Brain microvascular endothelial cell (primary cell): Measurements from ENCODE around the gene ACKR2.

Experiments
- DNase-seq: peaks from one replicate; pipeline ENCODE4 v3.0.0-alpha.2; 2020
- H3K27ac ChIP-seq: fragments of 250-450 bp; sonication (Bioruptor Pico); 2 replicates; pipeline ENCODE4 v1.5.1; 2020; ENCODE audit warnings: mild to moderate bottlenecking, moderate library complexity
- H3K27me3 ChIP-seq: fragments of 250-450 bp; sonication (Bioruptor Pico); replicated peaks from 2 replicates; pipeline ENCODE4 v1.5.1; 2020; ENCODE audit warnings: mild to moderate bottlenecking
- H3K36me3 ChIP-seq: fragments of 250-450 bp; sonication (Bioruptor Pico); replicated peaks from 2 replicates; pipeline ENCODE4 v1.5.1; 2020; ENCODE audit warnings: mild to moderate bottlenecking
- H3K4me3 ChIP-seq: 2 replicates; pipeline ENCODE4 v1.5.1; 2011; ENCODE audit warnings: low read depth, mild to moderate bottlenecking, control low read depth, low read length, moderate library complexity
- in situ Hi-C: cut with HindIII; loops from 2 replicates; pipeline ENCODE4 v1.10.0; 2017; ENCODE audit warnings: low sequenced_read_pairs, low pct_ligation_motif_present
- TF ChIP-seq, protein P1 (sequence below): IDR thresholded peaks from 2 replicates; pipeline ENCODE4 v1.5.1; 2011; ENCODE audit warnings: low read depth, mild to moderate bottlenecking, moderate library complexity, low read length, control low read depth, inconsistent platforms; ENCODE audit errors: missing control alignments

ACKR2 gene

DNA sequence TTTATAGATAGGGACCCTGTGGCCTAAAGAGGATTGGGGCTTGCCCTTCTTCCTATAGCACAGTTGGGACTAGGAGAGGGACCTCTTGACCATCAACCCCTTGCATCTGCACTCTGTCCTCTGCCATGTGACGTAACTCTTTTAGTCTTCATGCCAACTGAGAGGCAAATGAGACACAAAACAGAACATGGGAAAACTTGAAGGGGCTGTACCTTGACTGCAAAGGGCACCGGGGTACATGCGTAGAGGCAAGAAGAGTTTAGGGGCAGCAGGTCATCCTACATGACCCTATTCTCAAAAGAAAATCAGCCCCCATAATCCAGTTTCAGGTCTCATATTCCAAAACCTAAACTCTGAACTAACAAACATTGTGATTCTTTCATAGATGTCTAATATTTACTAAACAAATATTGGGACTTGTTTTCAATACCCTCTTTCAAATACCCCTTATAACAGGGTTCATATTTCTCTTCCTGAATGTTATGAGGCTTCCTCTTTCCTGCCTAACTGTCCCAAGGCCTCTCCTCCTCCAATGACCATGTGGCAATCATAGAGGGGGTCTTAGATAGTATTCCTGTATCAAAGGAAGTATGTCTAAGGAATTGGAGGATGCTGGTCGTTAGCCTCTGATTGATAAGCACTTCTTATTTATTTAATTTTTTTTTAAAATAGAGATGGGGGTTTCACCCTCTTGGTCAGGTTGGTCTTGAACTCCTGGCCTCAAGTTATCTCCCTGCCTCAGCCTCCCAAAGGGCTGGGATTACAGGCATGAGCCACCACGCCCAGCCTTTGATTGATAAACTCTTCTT lies 20.6 kb downstream of the ACKR2 start:
- Histone ChIP-seq H3K4me3 (no peak overlapping the region), H3K36me3 (no peaks in the 10 kb centered on the region), H3K27ac (no peak overlapping the region), H3K27me3 (peaks cover 5% of the 10 kb centered on the region)
- no peak for DNase-seq
- TF ChIP-seq, protein P1, sequence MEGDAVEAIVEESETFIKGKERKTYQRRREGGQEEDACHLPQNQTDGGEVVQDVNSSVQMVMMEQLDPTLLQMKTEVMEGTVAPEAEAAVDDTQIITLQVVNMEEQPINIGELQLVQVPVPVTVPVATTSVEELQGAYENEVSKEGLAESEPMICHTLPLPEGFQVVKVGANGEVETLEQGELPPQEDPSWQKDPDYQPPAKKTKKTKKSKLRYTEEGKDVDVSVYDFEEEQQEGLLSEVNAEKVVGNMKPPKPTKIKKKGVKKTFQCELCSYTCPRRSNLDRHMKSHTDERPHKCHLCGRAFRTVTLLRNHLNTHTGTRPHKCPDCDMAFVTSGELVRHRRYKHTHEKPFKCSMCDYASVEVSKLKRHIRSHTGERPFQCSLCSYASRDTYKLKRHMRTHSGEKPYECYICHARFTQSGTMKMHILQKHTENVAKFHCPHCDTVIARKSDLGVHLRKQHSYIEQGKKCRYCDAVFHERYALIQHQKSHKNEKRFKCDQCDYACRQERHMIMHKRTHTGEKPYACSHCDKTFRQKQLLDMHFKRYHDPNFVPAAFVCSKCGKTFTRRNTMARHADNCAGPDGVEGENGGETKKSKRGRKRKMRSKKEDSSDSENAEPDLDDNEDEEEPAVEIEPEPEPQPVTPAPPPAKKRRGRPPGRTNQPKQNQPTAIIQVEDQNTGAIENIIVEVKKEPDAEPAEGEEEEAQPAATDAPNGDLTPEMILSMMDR: no peak
- in situ Hi-C loops: no loop called here

DNA sequence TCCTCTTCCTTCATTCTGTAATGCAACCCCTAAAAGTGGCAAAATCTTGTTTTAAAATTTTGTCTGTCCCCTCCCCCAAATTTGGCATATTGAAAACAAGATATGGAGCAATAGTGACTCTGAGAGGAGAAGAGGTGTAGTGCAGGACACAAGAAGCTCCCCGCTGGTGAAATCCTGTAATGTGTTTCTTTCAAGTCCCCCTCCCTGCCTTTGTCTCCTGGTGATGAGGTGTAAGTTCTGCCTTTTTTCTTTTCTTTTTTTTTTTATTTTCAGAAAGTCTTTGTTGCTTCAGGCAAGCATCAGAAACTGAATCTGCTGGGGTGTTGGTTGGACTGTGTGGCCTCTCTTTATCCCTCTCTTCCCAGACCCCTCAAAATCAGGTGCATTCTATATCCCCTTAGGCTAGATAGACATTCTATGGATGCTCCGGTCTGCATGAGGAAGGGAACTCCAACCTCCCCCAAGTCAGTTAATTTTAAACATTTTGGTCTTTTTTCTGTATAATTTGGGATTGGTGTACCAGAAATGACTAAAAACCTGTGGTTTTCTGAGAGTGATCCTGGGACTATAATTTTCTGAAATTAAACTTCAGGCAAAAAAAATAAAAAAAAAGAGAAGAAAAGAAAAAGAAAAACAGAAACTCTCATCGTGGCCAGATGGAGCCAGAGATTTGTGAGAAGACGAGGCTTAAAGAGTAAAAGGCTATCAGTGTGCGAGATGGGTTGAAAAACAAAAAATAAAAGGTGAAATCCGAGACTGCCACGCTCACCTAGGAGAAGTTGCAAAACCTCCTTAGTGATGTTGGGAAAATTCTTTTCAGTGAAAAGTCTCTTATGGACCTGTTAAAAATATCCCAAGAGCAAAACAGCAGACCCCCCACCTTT lies 21.4 kb downstream of the ACKR2 start:
- no peak for DNase-seq
- in situ Hi-C loops: no loop called here
- H3K27ac ChIP-seq: no peak overlapping the region
- no peaks in the 10 kb centered on the region for H3K36me3 ChIP-seq
- peaks cover 5% of the 10 kb centered on the region for H3K27me3 ChIP-seq
- no peak overlapping the region for H3K4me3 ChIP-seq
- TF ChIP-seq, protein P1: peak; percentile 32

DNA sequence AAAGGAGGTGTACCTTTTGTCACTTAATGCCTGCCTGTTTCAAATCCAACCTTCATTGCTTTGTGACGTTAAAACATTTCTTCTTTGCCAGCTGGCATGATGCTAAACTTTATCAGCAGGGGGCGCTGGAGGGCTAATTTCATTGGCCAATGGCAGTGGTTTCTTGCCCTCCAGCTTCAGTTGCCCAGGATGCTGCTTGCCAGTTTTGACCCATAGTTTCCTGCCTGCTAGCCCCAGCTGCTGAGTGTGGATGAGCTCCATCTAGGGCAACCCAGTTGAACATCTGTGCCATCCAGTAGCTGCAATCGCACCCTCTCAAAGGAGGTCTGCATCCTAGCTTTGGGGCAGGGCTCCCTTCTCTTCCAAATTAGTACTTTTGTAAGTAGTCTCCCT lies 22.1 kb downstream of the ACKR2 start:
- Histone ChIP-seq H3K27ac (no peak overlapping the region), H3K4me3 (no peak overlapping the region), H3K36me3 (no peaks in the 10 kb centered on the region), H3K27me3 (peaks cover 5% of the 10 kb centered on the region)
- in situ Hi-C loops: no loop called here
- TF ChIP-seq, protein P1: peak; percentile 83
- peak; percentile 52 for DNase-seq

DNA sequence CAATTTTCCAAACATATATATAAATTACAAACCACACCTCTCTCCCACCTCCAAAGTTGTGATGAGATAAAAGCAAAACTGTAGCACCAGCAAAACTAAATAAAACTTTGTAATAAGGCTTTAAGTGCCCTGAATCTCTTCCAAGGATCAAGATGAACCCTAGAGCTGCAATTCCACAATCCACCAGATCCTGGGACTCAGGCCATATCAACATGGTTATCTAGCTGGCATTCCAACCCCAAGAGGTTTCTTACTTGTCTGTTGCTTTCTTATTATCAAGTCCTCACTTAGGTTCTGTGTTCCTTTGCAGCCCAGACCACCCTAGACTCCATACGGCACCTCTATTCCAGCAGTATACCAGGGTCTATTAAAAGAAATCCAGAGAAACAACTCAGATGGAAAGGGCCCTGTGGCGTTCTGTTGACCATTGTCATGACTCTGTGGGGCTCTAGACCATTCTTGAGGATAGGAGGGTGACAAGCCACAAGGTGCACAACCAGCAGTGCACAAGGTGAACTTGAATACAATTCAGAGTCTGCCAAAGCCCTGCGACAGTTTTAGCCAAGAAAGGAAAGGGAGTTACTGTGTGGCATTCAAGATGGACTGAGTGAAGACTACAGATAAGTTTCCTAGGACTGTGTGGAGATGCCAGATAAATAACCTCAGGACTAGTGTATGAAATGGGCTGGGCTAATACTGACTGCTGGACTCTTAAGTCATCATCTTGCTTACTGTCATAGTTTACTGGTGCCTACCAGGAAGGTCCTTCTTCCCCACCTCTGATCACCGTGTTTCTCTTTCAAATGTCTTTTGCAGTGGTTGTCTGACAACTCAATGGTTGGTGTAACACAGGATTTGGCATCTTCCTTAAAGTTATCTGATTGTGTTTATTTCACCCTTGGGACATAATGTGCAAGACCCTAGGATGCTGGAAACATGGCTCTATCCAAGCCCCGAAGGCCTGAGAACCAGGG lies 27.2 kb downstream of the ACKR2 start:
- in situ Hi-C loops: no loop called here
- TF ChIP-seq, protein P1: peak; percentile 14

DNA sequence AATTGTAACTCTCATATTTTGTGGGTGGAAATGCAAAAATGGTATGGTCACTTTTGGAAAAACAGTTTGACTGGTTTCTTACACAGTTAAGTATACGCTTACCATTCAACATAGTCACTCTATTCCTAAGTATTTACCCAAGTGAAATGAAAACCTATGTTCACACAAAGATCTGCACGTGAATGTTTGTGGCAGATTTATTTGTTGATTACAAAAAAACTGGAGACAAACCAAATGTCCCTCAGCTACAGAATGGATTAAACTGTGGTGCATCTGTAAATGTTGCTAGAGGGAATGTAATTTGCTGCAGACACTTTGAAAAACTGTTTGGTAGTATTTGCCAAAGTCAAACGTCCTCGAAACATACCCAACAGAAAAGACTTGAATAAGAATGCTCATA lies 29.3 kb downstream of the ACKR2 start:
- TF ChIP-seq, protein P1: no peak
- Histone ChIP-seq H3K27ac (no peak overlapping the region), H3K36me3 (no peaks in the 10 kb centered on the region), H3K27me3 (no peaks in the 10 kb centered on the region), H3K4me3 (no peak overlapping the region)
- in situ Hi-C loops: no loop called here
- DNase-seq: no peak

More for the DNA sequence above, 27.2 kb downstream of the ACKR2 start:
- Histone ChIP-seq H3K4me3 (no peak overlapping the region), H3K36me3 (no peaks in the 10 kb centered on the region), H3K27ac (no peak overlapping the region), H3K27me3 (no peaks in the 10 kb centered on the region)
- DNase-seq: no peak
